ENCODE results near the gene PFKL. TPM values are rescaled to one million over a fixed set of nuclear protein-coding genes. Genes with fewer than 3 reads are reported as not detected.

The PFKL gene
- total RNA-seq, 4 donors from 2014 or later: 68.5 to 103 (median 96.8) TPM

- intact Hi-C loops (cut with DNase I): no loop called here
- H3K36me3 ChIP-seq: peaks cover 24 to 30% of the 10 kb centered on the region in 2 donors
- no peaks in the 10 kb centered on the region for H3K4me1 ChIP-seq
- DNase-seq: no peak
- TF ChIP-seq POLR2A (IDR thresholded peaks at IDR 0.05): no peak
- TF ChIP-seq, protein P1, sequence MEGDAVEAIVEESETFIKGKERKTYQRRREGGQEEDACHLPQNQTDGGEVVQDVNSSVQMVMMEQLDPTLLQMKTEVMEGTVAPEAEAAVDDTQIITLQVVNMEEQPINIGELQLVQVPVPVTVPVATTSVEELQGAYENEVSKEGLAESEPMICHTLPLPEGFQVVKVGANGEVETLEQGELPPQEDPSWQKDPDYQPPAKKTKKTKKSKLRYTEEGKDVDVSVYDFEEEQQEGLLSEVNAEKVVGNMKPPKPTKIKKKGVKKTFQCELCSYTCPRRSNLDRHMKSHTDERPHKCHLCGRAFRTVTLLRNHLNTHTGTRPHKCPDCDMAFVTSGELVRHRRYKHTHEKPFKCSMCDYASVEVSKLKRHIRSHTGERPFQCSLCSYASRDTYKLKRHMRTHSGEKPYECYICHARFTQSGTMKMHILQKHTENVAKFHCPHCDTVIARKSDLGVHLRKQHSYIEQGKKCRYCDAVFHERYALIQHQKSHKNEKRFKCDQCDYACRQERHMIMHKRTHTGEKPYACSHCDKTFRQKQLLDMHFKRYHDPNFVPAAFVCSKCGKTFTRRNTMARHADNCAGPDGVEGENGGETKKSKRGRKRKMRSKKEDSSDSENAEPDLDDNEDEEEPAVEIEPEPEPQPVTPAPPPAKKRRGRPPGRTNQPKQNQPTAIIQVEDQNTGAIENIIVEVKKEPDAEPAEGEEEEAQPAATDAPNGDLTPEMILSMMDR (IDR thresholded peaks at IDR 0.05): no peak
- H3K9me3 ChIP-seq: no peaks in the 10 kb centered on the region
- H3K27ac ChIP-seq: no peak overlapping the region
- no peaks in the 10 kb centered on the region for H3K27me3 ChIP-seq
- 97% methylated on average over 10 to 19 of the region's 22 CpGs for WGBS, 2 donors
- no peak overlapping the region for H3K4me3 ChIP-seq (replicated peaks in 1 of 3)
Measured at GRCh38 chr21:44312089-44312488, 12.2 kb downstream of the PFKL start.

GRCh38 chr21:44312716-44313115 lies 12.9 kb downstream of the PFKL start:
- H3K4me1 ChIP-seq: no peaks in the 10 kb centered on the region
- peaks cover 28 to 30% of the 10 kb centered on the region in 2 donors for H3K36me3 ChIP-seq
- H3K9me3 ChIP-seq: no peaks in the 10 kb centered on the region
- H3K27ac ChIP-seq: no peak overlapping the region
- WGBS, 2 donors: 99% methylated on average over 16 of the region's 19 CpGs; no CpG with 5 or more reads in 1 of the 2 donors
- TF ChIP-seq, protein P1 (IDR thresholded peaks at IDR 0.05): no peak
- TF ChIP-seq POLR2A (IDR thresholded peaks at IDR 0.05): no peak
- no peaks in the 10 kb centered on the region for H3K27me3 ChIP-seq
- intact Hi-C loops (cut with DNase I): no loop called here
- no peak overlapping the region for H3K4me3 ChIP-seq (replicated peaks in 1 of 3)
- DNase-seq: no peak

DNA sequence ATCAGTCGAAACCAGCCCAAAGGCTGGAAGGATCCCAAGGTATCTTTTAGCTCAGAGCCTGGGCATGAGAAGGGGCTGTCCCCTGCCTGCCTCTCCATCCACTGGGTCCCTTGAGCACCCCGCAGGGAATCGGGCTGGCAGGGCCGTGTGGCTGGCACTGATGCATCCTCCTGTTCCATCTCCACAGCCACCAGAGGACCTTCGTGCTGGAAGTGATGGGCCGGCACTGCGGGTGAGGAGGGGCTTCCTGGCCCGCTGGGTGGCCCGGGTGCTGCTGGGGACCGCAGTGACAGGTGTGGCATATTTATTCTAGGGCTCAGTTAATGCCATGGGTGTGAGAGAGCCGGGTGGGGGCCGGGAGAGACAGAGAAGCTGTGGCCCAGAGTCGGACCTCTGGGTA lies 13.6 kb downstream of the PFKL start:
- no peak for DNase-seq
- WGBS, 2 donors: 93 to 99% methylated on average over 3 to 10 of the region's 13 CpGs
- H3K4me3 ChIP-seq (replicated peaks in 1 of 3): no peak overlapping the region
- no peak overlapping the region for H3K27ac ChIP-seq
- no peaks in the 10 kb centered on the region for H3K4me1 ChIP-seq
- H3K36me3 ChIP-seq: peaks cover 28 to 30% of the 10 kb centered on the region in 2 donors
- H3K27me3 ChIP-seq: no peaks in the 10 kb centered on the region
- intact Hi-C loops (cut with DNase I): no loop called here
- TF ChIP-seq POLR2A (IDR thresholded peaks at IDR 0.05): no peak
- TF ChIP-seq, protein P1 (IDR thresholded peaks at IDR 0.05): no peak
- H3K9me3 ChIP-seq: no peaks in the 10 kb centered on the region

- peaks cover 28 to 30% of the 10 kb centered on the region in 2 donors for H3K36me3 ChIP-seq
- no peak for TF ChIP-seq POLR2A (IDR thresholded peaks at IDR 0.05)
- TF ChIP-seq, protein P1 (IDR thresholded peaks at IDR 0.05): no peak
- no peaks in the 10 kb centered on the region for H3K4me1 ChIP-seq
- intact Hi-C loops (cut with DNase I): no loop called here
- no peak overlapping the region for H3K4me3 ChIP-seq (replicated peaks in 1 of 3)
- 88 to 94% methylated on average over 8 to 12 of the region's 15 CpGs for WGBS, 2 donors
- H3K27me3 ChIP-seq: no peaks in the 10 kb centered on the region
- no peak overlapping the region for H3K27ac ChIP-seq
- no peak for DNase-seq
- no peaks in the 10 kb centered on the region for H3K9me3 ChIP-seq
Measured at GRCh38 chr21:44314128-44314527, 14.3 kb downstream of the PFKL start.

DNA sequence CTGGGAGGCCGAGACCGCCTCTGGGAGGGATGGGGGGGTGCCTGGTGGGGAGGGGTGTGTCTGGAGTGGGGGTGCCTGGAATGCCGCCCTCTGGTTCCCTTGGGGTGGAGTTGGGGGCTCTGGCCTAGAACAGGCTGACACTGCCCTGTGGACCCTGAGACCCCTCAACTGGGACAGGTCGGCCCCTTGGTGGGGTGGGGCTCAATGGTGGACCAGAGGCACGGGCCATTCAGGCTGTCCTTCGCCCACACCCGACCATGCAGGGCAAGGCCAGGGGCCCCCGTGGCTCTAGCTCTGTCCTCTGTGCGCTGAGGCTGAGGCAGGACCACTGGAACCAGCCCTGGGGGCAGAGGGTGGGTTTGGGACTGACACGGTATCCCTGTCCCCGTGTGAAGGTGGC lies 14.7 kb downstream of the PFKL start:
- no peaks in the 10 kb centered on the region for H3K9me3 ChIP-seq
- DNase-seq: no peak
- H3K27me3 ChIP-seq: no peaks in the 10 kb centered on the region
- H3K36me3 ChIP-seq: peaks cover 28 to 30% of the 10 kb centered on the region in 2 donors
- H3K27ac ChIP-seq: no peak overlapping the region
- 67 to 100% methylated on average over 2 to 3 of the region's 11 CpGs for WGBS, 2 donors
- no peak overlapping the region for H3K4me3 ChIP-seq (replicated peaks in 1 of 3)
- no peaks in the 10 kb centered on the region for H3K4me1 ChIP-seq
- intact Hi-C loops (cut with DNase I): no loop called here
- TF ChIP-seq, protein P1 (IDR thresholded peaks at IDR 0.05): no peak
- no peak for TF ChIP-seq POLR2A (IDR thresholded peaks at IDR 0.05)

All from thyroid gland (tissue), 4 donors.